HG02852 (cell line): ENCODE results near the gene PPP1R12B.
"Not testable (repeated sequence)": the region's sequence is repeated elsewhere in the genome, so short reads cannot be mapped to it uniquely, and the experiment has no call there.

Source experiments
- ATAC-seq: cut with Tn5 transposase; IDR thresholded peaks from one replicate; pipeline ENCODE4 v1.9.1; 2021; ENCODE audit warnings: mild to moderate bottlenecking, moderate library complexity; ENCODE audit not compliant: unreplicated experiment

The PPP1R12B gene

DNA sequence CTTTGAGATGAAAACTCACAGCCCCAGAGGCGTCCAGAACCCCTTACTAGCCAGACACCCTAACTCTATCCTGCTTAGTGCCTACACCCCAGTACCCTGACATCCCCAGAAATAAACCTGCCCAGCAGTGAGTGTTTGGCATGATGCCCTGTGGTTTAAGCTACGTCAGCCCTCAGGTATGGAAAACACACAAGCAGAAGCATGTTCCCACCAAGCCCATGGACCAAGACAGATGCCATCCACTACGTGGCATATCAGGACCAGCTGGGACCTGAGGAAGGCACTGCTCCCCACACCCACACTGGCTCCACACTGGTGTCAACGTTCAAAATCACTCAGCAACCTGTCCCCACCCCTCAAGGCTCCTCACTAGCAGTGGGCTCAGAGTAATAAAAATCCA is 245.3 kb downstream of the PPP1R12B start:
- ATAC-seq: no peak

- ATAC-seq: no peak
Observed at GRCh38 chr1:202596638-202597037, 248.1 kb downstream of the PPP1R12B start.

- ATAC-seq: no peak
Observed at GRCh38 chr1:202597090-202597761, 248.7 kb downstream of the PPP1R12B start.

GRCh38 chr1:202599669-202600431 is 251.4 kb downstream of the PPP1R12B start:
- peak; percentile 68 for ATAC-seq

GRCh38 chr1:202600432-202601041 is 252.0 kb downstream of the PPP1R12B start:
- no peak for ATAC-seq

DNA sequence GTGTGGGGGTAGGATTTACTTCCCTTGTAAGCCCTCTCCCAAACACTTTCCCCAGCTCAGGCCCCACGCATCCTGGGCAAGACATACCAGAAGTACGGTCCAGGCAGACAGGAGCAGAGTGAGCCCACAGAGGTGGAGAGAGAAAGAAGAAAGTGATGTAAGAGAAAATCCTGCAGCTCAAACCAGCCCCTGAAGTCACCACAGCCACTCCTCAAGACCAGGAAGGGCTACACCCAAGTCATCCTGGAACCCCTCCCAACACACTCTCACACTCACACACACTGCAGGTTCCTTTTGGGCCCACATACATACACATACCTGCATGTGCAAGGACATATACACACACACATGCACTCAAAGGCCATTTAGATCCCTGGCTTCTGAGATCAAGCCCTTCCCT is 254.9 kb downstream of the PPP1R12B start:
- ATAC-seq: no peak

DNA sequence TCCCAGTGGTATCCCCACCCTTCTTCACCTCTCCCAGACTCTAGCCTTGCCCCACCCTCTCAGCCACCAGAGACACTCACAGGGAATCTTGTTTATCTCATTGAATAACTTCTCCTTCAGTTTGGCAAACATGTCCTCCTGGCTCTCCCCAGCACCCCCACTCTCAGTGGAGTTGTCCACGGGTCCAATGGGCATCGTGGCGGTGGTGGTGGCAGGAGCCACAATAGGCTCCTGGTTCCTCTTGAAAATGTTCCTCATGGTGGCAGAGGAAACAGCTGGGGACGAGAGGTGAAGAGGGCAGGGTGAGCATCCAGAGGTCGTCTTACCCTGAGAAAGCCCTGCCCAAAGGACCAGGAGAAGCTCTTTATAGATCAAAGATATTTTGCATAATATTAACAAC is 257.0 kb downstream of the PPP1R12B start:
- no peak for ATAC-seq

- ATAC-seq: not testable (repeated sequence)
Observed at GRCh38 chr1:202612036-202612435, 263.5 kb downstream of the PPP1R12B start.

GRCh38 chr1:202613571-202613970 is 265.1 kb downstream of the PPP1R12B start:
- ATAC-seq: no peak

DNA sequence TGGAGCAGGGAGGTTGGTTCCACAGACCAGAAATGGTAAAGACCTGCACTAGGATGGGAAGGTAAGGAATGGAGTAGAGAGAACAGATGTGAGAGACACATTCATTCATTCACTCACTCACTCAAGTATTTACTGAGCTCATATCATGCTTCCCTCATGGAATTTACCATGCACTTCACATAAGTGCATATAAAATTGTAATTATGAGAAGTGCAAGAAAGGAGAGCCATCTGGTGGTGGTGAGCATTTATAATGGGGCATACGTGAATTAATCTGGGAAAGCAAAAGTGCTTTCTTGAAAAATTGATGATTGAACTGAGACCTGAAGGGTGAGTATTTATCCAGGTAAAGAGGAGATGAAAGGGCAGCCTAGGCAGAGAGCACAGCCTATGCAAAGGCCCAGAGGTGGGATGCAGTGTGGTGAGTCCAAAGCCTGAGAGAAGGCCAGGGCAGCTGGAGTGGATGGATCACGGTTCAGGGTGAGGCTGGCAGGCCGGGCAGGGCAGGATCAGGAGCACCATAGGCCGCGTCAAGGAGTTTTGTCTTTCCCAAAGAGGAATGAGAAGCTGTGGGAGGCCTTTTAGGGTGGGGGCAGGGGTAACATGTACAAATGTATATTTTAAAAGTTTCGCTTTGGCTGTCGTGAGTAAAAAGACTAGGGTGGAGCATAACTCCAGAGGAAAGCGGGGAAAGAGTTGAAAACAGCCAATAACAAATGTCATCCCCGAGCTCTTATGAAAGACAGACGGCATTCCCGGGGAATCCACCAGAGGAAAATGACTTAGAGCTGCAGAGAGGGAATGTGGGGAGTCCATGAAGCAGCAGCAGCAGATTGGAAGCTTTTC is 266.1 kb downstream of the PPP1R12B start:
- ATAC-seq: not testable (repeated sequence)

DNA sequence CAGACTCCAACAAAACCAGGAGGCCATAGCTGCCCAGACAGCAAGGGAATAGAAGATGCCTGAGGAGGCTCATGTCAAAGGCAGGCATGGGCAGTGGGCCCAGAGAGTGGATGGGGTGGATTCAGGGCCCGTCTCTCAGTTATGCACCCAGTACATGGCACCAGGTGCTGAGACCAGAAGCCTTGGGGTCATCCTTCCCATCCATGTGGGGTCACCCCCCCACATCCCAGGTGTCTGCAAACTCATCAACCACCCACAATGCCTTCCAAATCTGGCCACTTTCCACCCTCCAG is 266.7 kb downstream of the PPP1R12B start:
- ATAC-seq: not testable (repeated sequence)

DNA sequence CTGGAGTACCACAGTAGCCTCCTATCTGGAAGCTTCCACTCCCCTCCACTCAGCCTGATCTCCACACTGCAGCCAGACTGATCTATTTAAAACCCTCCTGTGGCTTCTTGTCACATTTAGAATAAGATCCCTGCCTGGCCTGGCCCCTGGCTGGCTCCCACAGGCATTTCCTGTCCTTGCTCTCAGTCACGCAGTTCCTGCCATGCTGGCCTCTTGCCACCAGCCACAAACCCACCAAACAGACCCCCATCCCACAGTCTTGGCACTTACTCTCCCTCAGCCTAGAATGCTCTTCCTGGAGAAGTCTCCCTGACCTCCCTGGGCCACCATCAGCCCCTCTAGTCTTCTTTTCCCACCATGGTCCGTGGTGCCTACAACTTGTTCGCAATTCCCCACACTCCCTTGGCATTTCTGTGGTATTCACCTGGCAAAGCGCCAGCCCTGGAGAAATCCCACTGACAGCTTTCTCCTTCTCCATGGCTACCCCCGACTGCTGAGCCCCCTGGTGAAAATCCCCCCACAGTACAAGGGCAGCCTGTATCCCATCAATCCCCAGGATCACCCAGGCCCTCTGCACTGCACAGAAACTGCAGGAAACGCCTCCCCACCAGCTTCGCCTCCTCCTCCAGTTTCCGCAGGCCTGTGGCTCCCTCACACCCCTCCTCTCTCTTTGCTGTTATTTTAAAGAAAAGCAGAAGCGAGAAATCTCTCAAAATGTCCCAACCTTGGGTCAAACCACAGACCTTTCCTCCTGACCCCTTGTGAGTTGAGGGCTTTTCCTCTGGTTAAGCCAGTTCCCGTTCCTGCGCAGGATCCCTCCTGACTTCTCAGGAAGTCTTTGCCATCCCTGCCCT is 267.2 kb downstream of the PPP1R12B start:
- peak; percentile 69 for ATAC-seq

DNA sequence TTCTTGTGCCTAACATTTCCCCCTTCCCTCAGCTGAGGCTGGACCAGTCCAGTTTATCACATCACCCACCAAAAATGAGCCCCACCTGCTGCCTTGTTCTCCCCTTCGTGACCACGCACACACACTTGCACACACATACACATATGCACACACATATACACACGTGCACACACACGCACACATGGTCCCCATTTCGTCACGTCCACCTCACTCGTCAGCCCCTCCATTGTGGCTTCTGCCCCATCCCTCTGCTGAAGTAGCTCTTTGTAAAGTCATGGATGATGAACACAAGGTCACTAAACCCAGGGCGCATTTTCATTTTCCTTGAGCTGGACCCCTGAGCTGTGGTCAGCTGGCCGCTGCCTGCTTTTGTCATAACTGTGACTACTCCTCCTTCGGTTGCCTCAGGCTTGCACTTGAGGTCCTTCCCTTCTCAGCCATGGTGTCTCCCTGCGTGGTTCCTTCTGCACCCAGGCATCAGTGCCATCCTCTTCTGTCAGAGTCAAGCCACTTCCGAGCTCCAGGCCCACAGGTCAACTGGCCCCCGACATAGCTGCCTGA is 267.9 kb downstream of the PPP1R12B start:
- ATAC-seq: peak; percentile 32

- ATAC-seq: not testable (repeated sequence)
Observed at GRCh38 chr1:202619012-202619411, 270.5 kb downstream of the PPP1R12B start.

GRCh38 chr1:202619505-202619904 is 271.0 kb downstream of the PPP1R12B start:
- ATAC-seq: no peak

- not testable (repeated sequence) for ATAC-seq
Observed at GRCh38 chr1:202620036-202620435, 271.5 kb downstream of the PPP1R12B start.

DNA sequence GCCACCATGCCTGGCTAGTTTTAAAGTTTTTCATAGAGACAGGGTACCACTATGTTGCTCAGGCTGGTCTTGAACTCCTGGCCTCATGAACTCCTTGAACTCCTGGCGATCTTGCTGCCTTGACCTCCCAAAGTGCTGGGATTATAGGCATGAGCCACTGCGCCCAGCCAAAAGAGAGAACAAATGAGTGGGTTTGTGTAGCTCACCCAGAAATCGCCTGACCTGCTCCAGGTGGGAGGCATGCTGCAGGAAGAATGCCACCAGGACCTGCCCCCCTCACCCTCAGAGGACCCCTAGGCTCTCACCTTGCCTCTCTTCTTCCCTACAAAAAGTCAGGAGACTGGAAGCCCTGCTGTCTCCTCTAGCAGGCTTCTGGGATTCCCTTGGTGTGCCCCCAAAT is 272.9 kb downstream of the PPP1R12B start:
- no peak for ATAC-seq

GRCh38 chr1:202622388-202622787 is 273.9 kb downstream of the PPP1R12B start:
- no peak for ATAC-seq

DNA sequence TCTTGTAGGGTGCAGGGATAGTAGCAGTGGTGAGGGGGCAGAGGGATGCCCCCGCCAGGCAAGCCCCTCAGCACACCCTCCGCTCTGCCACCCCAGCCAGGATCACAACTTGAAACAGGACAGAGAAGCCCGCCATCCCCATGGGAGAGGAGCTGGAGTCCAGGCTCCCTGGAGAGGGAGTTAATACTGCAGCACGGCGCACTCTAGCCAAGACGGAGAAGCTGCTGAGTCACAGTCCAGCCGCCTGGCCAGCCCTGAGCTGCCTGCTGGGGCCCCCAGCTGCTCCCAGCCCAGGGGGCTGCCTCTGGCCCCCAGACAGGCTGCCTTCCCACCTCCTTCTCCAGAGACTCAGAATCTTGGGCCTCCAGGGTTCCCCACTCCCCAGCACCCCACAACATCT is 274.6 kb downstream of the PPP1R12B start:
- no peak for ATAC-seq

GRCh38 chr1:202623476-202623875 is 275.0 kb downstream of the PPP1R12B start:
- not testable (repeated sequence) for ATAC-seq
